ENCODE results near the gene EFCC1. TPM values are rescaled to one million over a fixed set of nuclear protein-coding genes. Genes with fewer than 3 reads are reported as not detected.
A peak's percentile ranks its signal among the peaks of the same experiment; 100 is the strongest.

The EFCC1 gene
- total RNA-seq, 2 donors from 2014 or later: 0.31 to 0.93 TPM

GRCh38 chr3:129037093-129037419, 36.0 kb downstream of the EFCC1 start:
- no peak for TF ChIP-seq CTCF (conservative IDR thresholded peaks at IDR 0.05)
- H3K27ac Mint-ChIP-seq: no peak overlapping the region
- no peaks in the 10 kb centered on the region for H3K9me3 Mint-ChIP-seq

GRCh38 chr3:129038121-129038855, 37.2 kb downstream of the EFCC1 start:
- Mint-ChIP-seq H3K9me3 (no peaks in the 10 kb centered on the region), H3K27ac (no peak overlapping the region), H3K4me3 (no peak overlapping the region), H3K27me3 (ENCODE audit: insufficient read depth) (peaks cover 8% of the 10 kb centered on the region), H3K4me1 (peaks cover 10% of the 10 kb centered on the region), H3K36me3 (ENCODE audit: low read depth) (no peaks in the 10 kb centered on the region)
- Histone ChIP-seq H3K4me1 (ENCODE audit: control insufficient read depth, insufficient read depth, low read length) (no peaks in the 10 kb centered on the region), H3K36me3 (ENCODE audit: control insufficient read depth, insufficient read depth, low read length) (no peaks in the 10 kb centered on the region), H3K27me3 (ENCODE audit: control insufficient read depth, insufficient read depth, low read length, poor library complexity, severe bottlenecking) (no peaks in the 10 kb centered on the region), H3K9ac (ENCODE audit: extremely low read depth, low read length, poor library complexity, severe bottlenecking) (no peak overlapping the region), H3K4me3 (ENCODE audit: low read length) (no peak overlapping the region), H3K9me3 (ENCODE audit: control insufficient read depth, low read length) (no peaks in the 10 kb centered on the region), H3K27ac (ENCODE audit: low read depth, low read length) (no peak overlapping the region)
- TF ChIP-seq CTCF (conservative IDR thresholded peaks at IDR 0.05): peak; percentile 21
- 88 to 89% methylated on average over 6 to 10 of the region's 10 CpGs for WGBS, 2 experiments (ENCODE audit: insufficient coverage in 1 of 2, insufficient read length in 1 of 2)
- DNase-seq: peak; percentile 47

More at GRCh38 chr3:129037093-129037419, 36.0 kb downstream of the EFCC1 start:
- H3K4me1 Mint-ChIP-seq: peaks cover 10% of the 10 kb centered on the region
- H3K4me1 ChIP-seq (ENCODE audit: control insufficient read depth, insufficient read depth, low read length): no peaks in the 10 kb centered on the region
- peaks cover 6% of the 10 kb centered on the region for H3K27me3 Mint-ChIP-seq (ENCODE audit: insufficient read depth)
- no peaks in the 10 kb centered on the region for H3K9me3 ChIP-seq (ENCODE audit: control insufficient read depth, low read length)
- H3K9ac ChIP-seq (ENCODE audit: extremely low read depth, low read length, poor library complexity, severe bottlenecking): no peak overlapping the region
- no peak overlapping the region for H3K4me3 Mint-ChIP-seq
- no peak for DNase-seq
- no peaks in the 10 kb centered on the region for H3K27me3 ChIP-seq (ENCODE audit: control insufficient read depth, insufficient read depth, low read length, poor library complexity, severe bottlenecking)
- H3K36me3 ChIP-seq (ENCODE audit: control insufficient read depth, insufficient read depth, low read length): no peaks in the 10 kb centered on the region
- H3K27ac ChIP-seq (ENCODE audit: low read depth, low read length): no peak overlapping the region
- 43% methylated on average over 2 of the region's 2 CpGs; no CpG with 5 or more reads in 1 of the 2 experiments for WGBS, 2 experiments (ENCODE audit: insufficient coverage in 1 of 2, insufficient read length in 1 of 2)
- no peaks in the 10 kb centered on the region for H3K36me3 Mint-ChIP-seq (ENCODE audit: low read depth)
- no peak overlapping the region for H3K4me3 ChIP-seq (ENCODE audit: low read length)

- DNase-seq: peak; percentile 53
- H3K9me3 ChIP-seq (ENCODE audit: control insufficient read depth, low read length): no peaks in the 10 kb centered on the region
- H3K9me3 Mint-ChIP-seq: peaks cover under 1% of the 10 kb centered on the region
- 92 to 93% methylated on average over 10 to 14 of the region's 14 CpGs for WGBS, 2 experiments (ENCODE audit: insufficient coverage in 1 of 2, insufficient read length in 1 of 2)
- H3K36me3 ChIP-seq (ENCODE audit: control insufficient read depth, insufficient read depth, low read length): no peaks in the 10 kb centered on the region
- no peak overlapping the region for H3K9ac ChIP-seq (ENCODE audit: extremely low read depth, low read length, poor library complexity, severe bottlenecking)
- no peaks in the 10 kb centered on the region for H3K27me3 ChIP-seq (ENCODE audit: control insufficient read depth, insufficient read depth, low read length, poor library complexity, severe bottlenecking)
- peaks cover 10% of the 10 kb centered on the region for H3K4me1 Mint-ChIP-seq
- H3K27ac Mint-ChIP-seq: no peak overlapping the region
- H3K4me3 ChIP-seq (ENCODE audit: low read length): no peak overlapping the region
- no peak overlapping the region for H3K27ac ChIP-seq (ENCODE audit: low read depth, low read length)
- no peaks in the 10 kb centered on the region for H3K36me3 Mint-ChIP-seq (ENCODE audit: low read depth)
- H3K27me3 Mint-ChIP-seq (ENCODE audit: insufficient read depth): peaks cover 11% of the 10 kb centered on the region
- no peak overlapping the region for H3K4me3 Mint-ChIP-seq
- no peak for TF ChIP-seq CTCF (conservative IDR thresholded peaks at IDR 0.05)
- no peaks in the 10 kb centered on the region for H3K4me1 ChIP-seq (ENCODE audit: control insufficient read depth, insufficient read depth, low read length)
Measured at GRCh38 chr3:129039271-129040038, 38.4 kb downstream of the EFCC1 start.

Measured in endodermal cell (in vitro differentiated cells).